ENCODE results near the gene CAMK2D.

CAMK2D gene

GRCh38 chr4:113440371-113440770 lies 321.2 kb downstream of the CAMK2D start:
- TF ChIP-seq ARNTL (CRISPR knock-in tag; IDR thresholded peaks at IDR 0.05; ENCODE audit: borderline replicate concordance, low read depth) (no peak), TCF4 (CRISPR knock-in tag; IDR thresholded peaks at IDR 0.05; ENCODE audit: borderline replicate concordance) (no peak), ZFP3 (CRISPR knock-in tag; IDR thresholded peaks at IDR 0.05) (no peak), TOX (CRISPR knock-in tag; IDR thresholded peaks at IDR 0.05; ENCODE audit: borderline replicate concordance) (no peak), POU6F1 (CRISPR knock-in tag; IDR thresholded peaks at IDR 0.05; ENCODE audit: borderline replicate concordance, low read depth) (no peak), ZNF8 (CRISPR knock-in tag; IDR thresholded peaks at IDR 0.05) (no peak), ZNF70 (CRISPR knock-in tag; IDR thresholded peaks at IDR 0.05) (no peak), OSR1 (CRISPR knock-in tag; IDR thresholded peaks at IDR 0.05) (no peak), ZFP30 (CRISPR knock-in tag; IDR thresholded peaks at IDR 0.05) (no peak), TSHZ2 (CRISPR knock-in tag; IDR thresholded peaks at IDR 0.05) (no peak), ISL1 (CRISPR knock-in tag; IDR thresholded peaks at IDR 0.05) (no peak), RARB (CRISPR knock-in tag; IDR thresholded peaks at IDR 0.05) (no peak), SNAI2 (CRISPR knock-in tag; IDR thresholded peaks at IDR 0.05) (no peak), BACH2 (CRISPR knock-in tag; IDR thresholded peaks at IDR 0.05; ENCODE audit: borderline replicate concordance) (no peak)
- TF ChIP-seq, protein P1, sequence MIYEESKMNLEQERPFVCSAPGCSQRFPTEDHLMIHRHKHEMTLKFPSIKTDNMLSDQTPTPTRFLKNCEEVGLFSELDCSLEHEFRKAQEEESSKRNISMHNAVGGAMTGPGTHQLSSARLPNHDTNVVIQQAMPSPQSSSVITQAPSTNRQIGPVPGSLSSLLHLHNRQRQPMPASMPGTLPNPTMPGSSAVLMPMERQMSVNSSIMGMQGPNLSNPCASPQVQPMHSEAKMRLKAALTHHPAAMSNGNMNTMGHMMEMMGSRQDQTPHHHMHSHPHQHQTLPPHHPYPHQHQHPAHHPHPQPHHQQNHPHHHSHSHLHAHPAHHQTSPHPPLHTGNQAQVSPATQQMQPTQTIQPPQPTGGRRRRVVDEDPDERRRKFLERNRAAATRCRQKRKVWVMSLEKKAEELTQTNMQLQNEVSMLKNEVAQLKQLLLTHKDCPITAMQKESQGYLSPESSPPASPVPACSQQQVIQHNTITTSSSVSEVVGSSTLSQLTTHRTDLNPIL (CRISPR knock-in tag; IDR thresholded peaks at IDR 0.05; ENCODE audit: low read depth), result no peak

DNA sequence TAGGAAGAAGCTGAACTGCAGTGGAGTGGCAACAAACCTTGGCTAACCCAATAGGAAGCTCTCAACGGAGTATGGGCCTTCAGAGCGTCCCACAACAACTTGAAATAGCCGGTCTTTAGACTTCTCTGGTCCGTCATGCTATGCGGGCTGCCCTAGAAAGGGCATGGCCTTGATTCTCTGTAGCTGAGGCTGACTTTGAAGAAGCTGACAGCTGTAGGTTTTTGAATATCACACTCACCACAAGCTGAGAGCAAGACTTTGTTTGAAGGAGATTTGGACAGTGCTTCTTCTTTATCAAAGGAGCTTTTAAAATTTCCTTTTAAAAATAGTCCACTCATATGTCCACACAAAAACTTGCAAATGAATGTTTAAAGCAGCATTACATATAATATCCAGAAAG lies 322.9 kb downstream of the CAMK2D start:
- ATAC-seq, result no peak
- TF ChIP-seq ZFP30 (CRISPR knock-in tag; IDR thresholded peaks at IDR 0.05) (no peak), ZFP3 (CRISPR knock-in tag; IDR thresholded peaks at IDR 0.05) (no peak), RARB (CRISPR knock-in tag; IDR thresholded peaks at IDR 0.05) (no peak), ZNF8 (CRISPR knock-in tag; IDR thresholded peaks at IDR 0.05) (no peak), TCF4 (CRISPR knock-in tag; IDR thresholded peaks at IDR 0.05; ENCODE audit: borderline replicate concordance) (no peak), ISL1 (CRISPR knock-in tag; IDR thresholded peaks at IDR 0.05) (no peak), POU6F1 (CRISPR knock-in tag; IDR thresholded peaks at IDR 0.05; ENCODE audit: borderline replicate concordance, low read depth) (no peak), PPARA (CRISPR knock-in tag; IDR thresholded peaks at IDR 0.05; ENCODE audit: borderline replicate concordance) (no peak), ARNTL (CRISPR knock-in tag; IDR thresholded peaks at IDR 0.05; ENCODE audit: borderline replicate concordance, low read depth) (no peak), SNAI2 (CRISPR knock-in tag; IDR thresholded peaks at IDR 0.05) (no peak), PATZ1 (CRISPR knock-in tag; IDR thresholded peaks at IDR 0.05; ENCODE audit: borderline replicate concordance) (no peak), OSR1 (CRISPR knock-in tag; IDR thresholded peaks at IDR 0.05) (no peak), ZNF565 (CRISPR knock-in tag; conservative IDR thresholded peaks at IDR 0.05; ENCODE audit: low read depth) (no peak), GLIS3 (CRISPR knock-in tag; IDR thresholded peaks at IDR 0.05) (no peak), ZC3H10 (CRISPR knock-in tag; IDR thresholded peaks at IDR 0.05) (no peak), CSDC2 (CRISPR knock-in tag; IDR thresholded peaks at IDR 0.05) (no peak), TSHZ2 (CRISPR knock-in tag; IDR thresholded peaks at IDR 0.05) (no peak), TOX (CRISPR knock-in tag; IDR thresholded peaks at IDR 0.05; ENCODE audit: borderline replicate concordance) (no peak)
- TF ChIP-seq, protein P1 (CRISPR knock-in tag; IDR thresholded peaks at IDR 0.05; ENCODE audit: low read depth), result no peak
- TF ChIP-seq, protein P2, sequence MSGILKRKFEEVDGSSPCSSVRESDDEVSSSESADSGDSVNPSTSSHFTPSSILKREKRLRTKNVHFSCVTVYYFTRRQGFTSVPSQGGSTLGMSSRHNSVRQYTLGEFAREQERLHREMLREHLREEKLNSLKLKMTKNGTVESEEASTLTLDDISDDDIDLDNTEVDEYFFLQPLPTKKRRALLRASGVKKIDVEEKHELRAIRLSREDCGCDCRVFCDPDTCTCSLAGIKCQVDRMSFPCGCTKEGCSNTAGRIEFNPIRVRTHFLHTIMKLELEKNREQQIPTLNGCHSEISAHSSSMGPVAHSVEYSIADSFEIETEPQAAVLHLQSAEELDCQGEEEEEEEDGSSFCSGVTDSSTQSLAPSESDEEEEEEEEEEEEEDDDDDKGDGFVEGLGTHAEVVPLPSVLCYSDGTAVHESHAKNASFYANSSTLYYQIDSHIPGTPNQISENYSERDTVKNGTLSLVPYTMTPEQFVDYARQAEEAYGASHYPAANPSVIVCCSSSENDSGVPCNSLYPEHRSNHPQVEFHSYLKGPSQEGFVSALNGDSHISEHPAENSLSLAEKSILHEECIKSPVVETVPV (CRISPR knock-in tag; IDR thresholded peaks at IDR 0.05), result no peak

More at GRCh38 chr4:113440371-113440770, 321.2 kb downstream of the CAMK2D start:
- ATAC-seq, result no peak
